ENCODE data around the gene HDAC4. TPM values are rescaled to one million over a fixed set of nuclear protein-coding genes. Genes with fewer than 3 reads are reported as not detected.

The HDAC4 gene
- total RNA-seq, 1 experiment from 2014 or later: 47.6 TPM

- TF ChIP-seq, protein P1, sequence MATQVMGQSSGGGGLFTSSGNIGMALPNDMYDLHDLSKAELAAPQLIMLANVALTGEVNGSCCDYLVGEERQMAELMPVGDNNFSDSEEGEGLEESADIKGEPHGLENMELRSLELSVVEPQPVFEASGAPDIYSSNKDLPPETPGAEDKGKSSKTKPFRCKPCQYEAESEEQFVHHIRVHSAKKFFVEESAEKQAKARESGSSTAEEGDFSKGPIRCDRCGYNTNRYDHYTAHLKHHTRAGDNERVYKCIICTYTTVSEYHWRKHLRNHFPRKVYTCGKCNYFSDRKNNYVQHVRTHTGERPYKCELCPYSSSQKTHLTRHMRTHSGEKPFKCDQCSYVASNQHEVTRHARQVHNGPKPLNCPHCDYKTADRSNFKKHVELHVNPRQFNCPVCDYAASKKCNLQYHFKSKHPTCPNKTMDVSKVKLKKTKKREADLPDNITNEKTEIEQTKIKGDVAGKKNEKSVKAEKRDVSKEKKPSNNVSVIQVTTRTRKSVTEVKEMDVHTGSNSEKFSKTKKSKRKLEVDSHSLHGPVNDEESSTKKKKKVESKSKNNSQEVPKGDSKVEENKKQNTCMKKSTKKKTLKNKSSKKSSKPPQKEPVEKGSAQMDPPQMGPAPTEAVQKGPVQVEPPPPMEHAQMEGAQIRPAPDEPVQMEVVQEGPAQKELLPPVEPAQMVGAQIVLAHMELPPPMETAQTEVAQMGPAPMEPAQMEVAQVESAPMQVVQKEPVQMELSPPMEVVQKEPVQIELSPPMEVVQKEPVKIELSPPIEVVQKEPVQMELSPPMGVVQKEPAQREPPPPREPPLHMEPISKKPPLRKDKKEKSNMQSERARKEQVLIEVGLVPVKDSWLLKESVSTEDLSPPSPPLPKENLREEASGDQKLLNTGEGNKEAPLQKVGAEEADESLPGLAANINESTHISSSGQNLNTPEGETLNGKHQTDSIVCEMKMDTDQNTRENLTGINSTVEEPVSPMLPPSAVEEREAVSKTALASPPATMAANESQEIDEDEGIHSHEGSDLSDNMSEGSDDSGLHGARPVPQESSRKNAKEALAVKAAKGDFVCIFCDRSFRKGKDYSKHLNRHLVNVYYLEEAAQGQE (IDR thresholded peaks at IDR 0.05; ENCODE audit: low read depth): no peak
- TF ChIP-seq EZH2 (IDR thresholded peaks at IDR 0.05) (no peak), JUND (IDR thresholded peaks at IDR 0.05) (no peak), POLR2A (IDR thresholded peaks at IDR 0.05; ENCODE audit: borderline replicate concordance, extremely low read depth, insufficient read depth, insufficient read length) (no peak)
- TF ChIP-seq, protein P2, sequence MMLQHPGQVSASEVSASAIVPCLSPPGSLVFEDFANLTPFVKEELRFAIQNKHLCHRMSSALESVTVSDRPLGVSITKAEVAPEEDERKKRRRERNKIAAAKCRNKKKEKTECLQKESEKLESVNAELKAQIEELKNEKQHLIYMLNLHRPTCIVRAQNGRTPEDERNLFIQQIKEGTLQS (IDR thresholded peaks at IDR 0.05): no peak
These were observed 40.6 kb upstream of the HDAC4 start (continued) for GRCh38 chr2:239441261-239442078.

GRCh38 chr2:239440511-239440959, 39.7 kb upstream of the HDAC4 start:
- Histone ChIP-seq H4K20me1 (ENCODE audit: insufficient read depth) (no peaks in the 10 kb centered on the region), H3K79me2 (ENCODE audit: insufficient read depth, low read length) (no peaks in the 10 kb centered on the region), H2AFZ (ENCODE audit: low read depth, low read length, poor library complexity, severe bottlenecking) (no peak overlapping the region), H3K9me3 (ENCODE audit: control insufficient read depth in 1 of 2, insufficient read depth in 1 of 2, low read depth in 1 of 2, low read length in 2 of 2) (no peaks in the 10 kb centered on the region), H3K4me3 (replicated peaks in 1 of 2; ENCODE audit: low read depth in 1 of 2, low read length in 2 of 2) (no peak overlapping the region), H3K27me3 (ENCODE audit: insufficient read depth, low read length) (no peaks in the 10 kb centered on the region), H3K9me2 (ENCODE audit: insufficient read depth) (no peaks in the 10 kb centered on the region), H3K36me3 (ENCODE audit: control insufficient read depth in 1 of 2, insufficient read depth in 2 of 2, low read length in 2 of 2) (no peaks in the 10 kb centered on the region), H3K4me2 (ENCODE audit: low read length) (no peak overlapping the region), H3K4me1 (ENCODE audit: control insufficient read depth in 1 of 2, insufficient read depth in 2 of 2, low read length in 2 of 2) (peaks cover 4 to 19% of the 10 kb centered on the region in 2 experiments; a peak in 3 of 4 replicates), H3K9ac (ENCODE audit: low read length) (no peak overlapping the region), H3K27ac (ENCODE audit: low read depth, low read length) (no peak overlapping the region)
- ChIA-PET CTCF (no interaction called here), POLR2A (no interaction called here), RAD21 (ENCODE audit: low non-redundant PET in 1 of 2, low total read pairs in 2 of 2, uncharacterized antibody in 2 of 2, unreplicated experiment in 2 of 2) (no interaction called here)
- TF ChIP-seq TCF7L2 (IDR thresholded peaks at IDR 0.05; ENCODE audit: borderline replicate concordance, extremely low read depth, insufficient read depth, insufficient read length) (no peak), EZH2 (IDR thresholded peaks at IDR 0.05) (no peak), EGR1 (IDR thresholded peaks at IDR 0.05; ENCODE audit: low read depth) (no peak), ZBTB33 (IDR thresholded peaks at IDR 0.05; ENCODE audit: extremely low read depth, insufficient replicate concordance, low read length) (no peak)
- TF ChIP-seq, protein P3, sequence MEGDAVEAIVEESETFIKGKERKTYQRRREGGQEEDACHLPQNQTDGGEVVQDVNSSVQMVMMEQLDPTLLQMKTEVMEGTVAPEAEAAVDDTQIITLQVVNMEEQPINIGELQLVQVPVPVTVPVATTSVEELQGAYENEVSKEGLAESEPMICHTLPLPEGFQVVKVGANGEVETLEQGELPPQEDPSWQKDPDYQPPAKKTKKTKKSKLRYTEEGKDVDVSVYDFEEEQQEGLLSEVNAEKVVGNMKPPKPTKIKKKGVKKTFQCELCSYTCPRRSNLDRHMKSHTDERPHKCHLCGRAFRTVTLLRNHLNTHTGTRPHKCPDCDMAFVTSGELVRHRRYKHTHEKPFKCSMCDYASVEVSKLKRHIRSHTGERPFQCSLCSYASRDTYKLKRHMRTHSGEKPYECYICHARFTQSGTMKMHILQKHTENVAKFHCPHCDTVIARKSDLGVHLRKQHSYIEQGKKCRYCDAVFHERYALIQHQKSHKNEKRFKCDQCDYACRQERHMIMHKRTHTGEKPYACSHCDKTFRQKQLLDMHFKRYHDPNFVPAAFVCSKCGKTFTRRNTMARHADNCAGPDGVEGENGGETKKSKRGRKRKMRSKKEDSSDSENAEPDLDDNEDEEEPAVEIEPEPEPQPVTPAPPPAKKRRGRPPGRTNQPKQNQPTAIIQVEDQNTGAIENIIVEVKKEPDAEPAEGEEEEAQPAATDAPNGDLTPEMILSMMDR (IDR thresholded peaks at IDR 0.05 in 2 of 3, conservative IDR thresholded peaks at IDR 0.05 in 1 of 3; ENCODE audit: borderline replicate concordance in 1 of 3, insufficient read depth in 1 of 3, low read depth in 2 of 3, low read length in 2 of 3): no peak
- TF ChIP-seq, protein P2 (IDR thresholded peaks at IDR 0.05): no peak
- TF ChIP-seq, protein P1 (IDR thresholded peaks at IDR 0.05; ENCODE audit: low read depth): no peak
- BruUV-seq (replicated peaks): no TSS peak
- DNase-seq (ENCODE audit: low read depth, low spot score) (no peak), ATAC-seq (no peak)
- intact Hi-C loops (cut with micrococcal nuclease): no loop called here
